HepG2 (cell line): ENCODE data around the gene PRRC2A. TPM values are rescaled to one million over a fixed set of nuclear protein-coding genes. Genes with fewer than 3 reads are reported as not detected.
A peak's percentile ranks its signal among the peaks of the same experiment; 100 is the strongest.

Source experiments
- ATAC-seq: fragments of 200-7000 bp; cut with Tn5 transposase; 3 replicates; pipeline ENCODE4 v1.9.1; 2020; ENCODE audit warnings: mild to moderate bottlenecking, moderate library complexity
- BruUV-seq: library from RNA; stranded (reverse); fragments of 400-500 nt; replicated peaks from 2 replicates; lab custom pipeline; 2021; lab: Mats Ljungman, UMichigan
- CTCF ChIA-PET: fragments of 300-600 bp; formaldehyde crosslinking; extraction: SDS; loops from one replicate; lab custom pipeline; 2021; ENCODE audit warnings: low total read pairs, inconsistent platforms, low intra/inter-chr PET ratio; lab: Yijun Ruan, JAX
- POLR2A ChIA-PET: fragments of 350-600 bp; sonication (Branson Sonifier 250); formaldehyde crosslinking; loops from one replicate; lab custom pipeline; 2020; ENCODE audit warnings: antibody characterized with exemption, inconsistent platforms; lab: Yijun Ruan, JAX
- DNase-seq: peaks from one replicate; pipeline ENCODE4 v3.0.0-alpha.2; 2015; ENCODE audit warnings: low spot score
- FAIRE-seq: peaks from 3 replicates; lab custom pipeline; 2011; peaks lifted over from hg19 to GRCh38; lab: Jason Lieb, UNC
- H2AFZ ChIP-seq: one replicate; pipeline ENCODE4 v1.6.1; 2011; ENCODE audit warnings: low read length, inconsistent platforms
- H3K27ac ChIP-seq: fragments of 300-600 bp; 3 replicates; pipeline ENCODE4 v1.8.0; 2011; ENCODE audit warnings: mixed run types, mild to moderate bottlenecking, mixed read lengths, low read length, inconsistent platforms; ENCODE audit not compliant: insufficient read depth; ENCODE audit errors: extremely low read length
- H3K27me3 ChIP-seq, 2 experiments: fragments of 200-600 bp in 1 of 2; 2 replicates in 1 of 2; 3 replicates in 1 of 2; pipeline versions ENCODE4 v1.6.0 to v1.8.0; 2011; ENCODE audit warnings: low read length in 2 of 2, mild to moderate bottlenecking in 2 of 2, moderate library complexity in 2 of 2, inconsistent platforms in 1 of 2; ENCODE audit not compliant: insufficient read depth in 2 of 2, control insufficient read depth in 1 of 2
- H3K36me3 ChIP-seq, 2 experiments: fragments of 200-600 bp in 1 of 2; replicated peaks in 1 of 2; 2 replicates in 1 of 2; 3 replicates in 1 of 2; pipeline versions ENCODE4 v1.5.1 to v1.8.0; 2011; ENCODE audit warnings: low read length in 2 of 2, inconsistent platforms in 1 of 2; ENCODE audit not compliant: insufficient read depth in 2 of 2, control insufficient read depth in 1 of 2
- H3K4me1 ChIP-seq: 2 replicates; pipeline ENCODE4 v1.5.1; 2012; ENCODE audit warnings: low read length, inconsistent platforms; ENCODE audit not compliant: insufficient read depth
- H3K4me2 ChIP-seq: 2 replicates; pipeline ENCODE4 v1.6.0; 2011; ENCODE audit warnings: low read depth, low read length, inconsistent platforms
- H3K4me3 ChIP-seq, 3 experiments: fragments of 200-600 bp in 1 of 3; sonication (generic), shearing (Covaris generic) in 1 of 3; replicated peaks in 1 of 3; 2 replicates each; pipeline ENCODE4 v1.5.1; 2011 to 2016; ENCODE audit warnings: low read length in 3 of 3, inconsistent platforms in 2 of 3, low read depth in 2 of 3, mild to moderate bottlenecking in 2 of 3, control low read depth in 1 of 3, mixed read lengths in 1 of 3; ENCODE audit not compliant: insufficient read depth in 1 of 3
- H3K79me2 ChIP-seq: one replicate; pipeline ENCODE4 v1.6.1; 2011; ENCODE audit warnings: low read length, inconsistent platforms; ENCODE audit not compliant: insufficient read depth
- H3K9ac ChIP-seq: 2 replicates; pipeline ENCODE4 v1.6.0; 2011; ENCODE audit warnings: mild to moderate bottlenecking, low read depth, low read length, inconsistent platforms; ENCODE audit not compliant: insufficient read depth
- H3K9me3 ChIP-seq: 2 replicates; pipeline ENCODE4 v1.5.1; 2012; ENCODE audit warnings: mild to moderate bottlenecking, low read length
- H4K20me1 ChIP-seq: 2 replicates; pipeline ENCODE4 v1.6.0; 2011; ENCODE audit warnings: inconsistent platforms, mild to moderate bottlenecking, low read length, moderate library complexity; ENCODE audit not compliant: insufficient read depth
- AGO2 ChIP-seq: fragments of 200-400 bp; formaldehyde crosslinking; optimal IDR thresholded peaks from 2 replicates; pipeline ENCODE3; 2017; ENCODE audit warnings: mild to moderate bottlenecking, low read depth, low read length, moderate library complexity
- HNRNPL ChIP-seq: fragments of 200-400 bp; formaldehyde crosslinking; IDR thresholded peaks from 2 replicates; pipeline ENCODE4 v1.6.1; 2017; ENCODE audit warnings: mild to moderate bottlenecking, low read depth, low read length
- MEIS2 ChIP-seq: sonication (generic); formaldehyde crosslinking; IDR thresholded peaks from 2 replicates; pipeline ENCODE4 v1.9.0; 2021; ENCODE audit warnings: mild to moderate bottlenecking, missing genetic modification reagents
- NFIB ChIP-seq: sonication (generic); formaldehyde crosslinking; IDR thresholded peaks from 2 replicates; pipeline ENCODE4 v1.9.0; 2021; ENCODE audit warnings: missing genetic modification reagents, mild to moderate bottlenecking, borderline replicate concordance
- NONO ChIP-seq, 2 experiments: fragments of 450-650 bp in 1 of 2; sonication (generic) in 1 of 2; formaldehyde crosslinking in 1 of 2; IDR thresholded peaks in 1 of 2; conservative IDR thresholded peaks in 1 of 2; 2 replicates each; pipeline versions ENCODE4 v1.6.1 to v1.8.0; 2017 to 2022; ENCODE audit warnings: mild to moderate bottlenecking in 1 of 2, missing genetic modification reagents in 1 of 2, moderate library complexity in 1 of 2
- RBFOX2 ChIP-seq: fragments of 200-400 bp; formaldehyde crosslinking; IDR thresholded peaks from 2 replicates; pipeline ENCODE4 v1.6.1; 2017; ENCODE audit warnings: low read depth, mild to moderate bottlenecking, low read length
- RXRA ChIP-seq: sonication (generic); formaldehyde crosslinking; IDR thresholded peaks from 2 replicates; pipeline ENCODE4 v1.5.1; 2020; ENCODE audit warnings: missing genetic modification reagents
- SALL2 ChIP-seq: sonication (generic); formaldehyde crosslinking; IDR thresholded peaks from 2 replicates; pipeline ENCODE4 v1.8.1; 2023; ENCODE audit warnings: mild to moderate bottlenecking, missing genetic modification reagents, inconsistent platforms
- ZNF225 ChIP-seq: sonication (generic); formaldehyde crosslinking; IDR thresholded peaks from 2 replicates; pipeline ENCODE4 v1.4.0; 2020; ENCODE audit warnings: mild to moderate bottlenecking, missing genetic modification reagents
- ZNF605 ChIP-seq: sonication (generic); formaldehyde crosslinking; IDR thresholded peaks from 2 replicates; pipeline ENCODE4 v1.8.0; 2022; ENCODE audit warnings: mild to moderate bottlenecking, missing genetic modification reagents
- ZNF790 ChIP-seq: sonication (generic); formaldehyde crosslinking; IDR thresholded peaks from 2 replicates; pipeline ENCODE4 v1.8.0; 2022; ENCODE audit warnings: missing genetic modification reagents, mild to moderate bottlenecking, borderline replicate concordance
- WGBS: methylation state at CpG from one replicate; pipeline ENCODE4 v1.1.6; 2017; ENCODE audit warnings: low lambda C conversion rate; 5-methylcytosine and 5-hydroxymethylcytosine counted together
- in situ Hi-C: cut with HindIII; loops from 2 replicates; pipeline ENCODE4 v1.10.0; 2017; ENCODE audit warnings: low pct_unique_long_range_greater_than_20kb; ENCODE audit not compliant: extremely low pct_ligation_motif_present
- intact Hi-C: fragments of 100-400 bp; cut with micrococcal nuclease; formaldehyde crosslinking; loops from one replicate; pipeline ENCODE4 v1.10.0; 2022; ENCODE audit not compliant: unreplicated experiment
- polyA plus RNA-seq, 8 experiments: library from polyadenylated mRNA; depleted of rRNA in 3 of 8; stranded (reverse) in 7 of 8; unstranded in 1 of 8; fragments of >200 nt; fragmentation: Illumina TruSeq in 4 of 8; extraction: Trizol in 4 of 8; gene quantifications; 2 replicates each; pipeline versions ENCODE4 v1.2.1 to v1.2.3, GENCODE V29; 2011 to 2016; ENCODE audit warnings: low read depth in 4 of 8, missing spikeins in 1 of 8, mixed read lengths in 1 of 8; ENCODE audit not compliant: insufficient read depth in 1 of 8
- total RNA-seq, 5 experiments: library from RNA; depleted of rRNA; stranded (reverse); fragments of >200 nt; fragmentation: Illumina TruSeq; extraction: Trizol; gene quantifications; 2 replicates each; pipeline ENCODE4 v1.2.3, GENCODE V29; 2016; ENCODE audit warnings: low read depth in 1 of 5
- TF ChIP-seq, protein P1 (sequence below): sonication (generic); formaldehyde crosslinking; IDR thresholded peaks from 2 replicates; pipeline ENCODE4 v1.5.1; 2020; ENCODE audit warnings: mild to moderate bottlenecking, missing genetic modification reagents, moderate library complexity
- TF ChIP-seq, protein P2 (sequence below): sonication (generic); formaldehyde crosslinking; IDR thresholded peaks from 2 replicates; pipeline ENCODE4 v1.8.1; 2022; ENCODE audit warnings: mild to moderate bottlenecking, missing genetic modification reagents
- TF ChIP-seq, protein P3 (sequence below): IDR thresholded peaks from 2 replicates; pipeline ENCODE4 v1.6.1; 2016; ENCODE audit warnings: missing biosample characterization, missing genetic modification reagents, low read depth

PRRC2A gene
- total and polyA plus RNA-seq, 2 of the 13 experiments (the other 11 are each of a cell fraction or from before 2014, with no cell fraction given), result 38.9 to 47.4 TPM

DNA sequence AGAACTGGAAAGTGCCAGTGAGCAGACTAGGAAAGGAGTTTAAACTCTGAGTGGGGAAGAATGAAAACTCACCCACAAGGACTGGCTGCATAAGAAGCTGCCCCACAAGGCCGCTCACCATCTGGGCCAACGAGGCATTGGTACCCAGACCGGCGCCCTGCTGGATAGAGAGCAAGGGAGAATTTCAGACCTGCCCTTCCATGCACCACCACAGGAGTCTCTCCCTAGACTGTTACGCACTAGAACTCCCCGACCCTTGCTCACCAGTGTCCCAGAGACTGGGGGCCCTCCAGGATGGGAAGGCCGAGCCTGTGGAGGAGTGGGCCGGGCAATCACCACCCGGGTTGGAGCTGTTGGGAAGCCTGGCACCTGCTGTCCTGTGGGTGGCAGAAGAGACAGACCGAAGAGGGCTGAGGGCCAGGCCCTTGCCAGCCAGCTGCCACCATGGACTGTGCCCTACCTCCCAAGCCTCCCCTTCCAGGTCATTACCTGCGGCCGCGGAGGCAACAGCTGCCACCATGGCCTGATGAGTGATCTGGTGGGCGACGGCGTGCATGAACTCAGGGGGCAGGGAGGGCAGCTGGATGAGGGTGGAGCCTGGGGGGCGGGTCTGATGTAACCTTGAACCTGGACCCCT is 23.4 kb downstream of the PRRC2A start:
- Histone ChIP-seq H3K36me3 (peaks cover 72 to 92% of the 10 kb centered on the region in 2 experiments), H3K4me2 (peak overlapping the region; percentile 18; the same call in 1 of the 2 replicates), H3K4me3 (no peak overlapping the region; a peak in 1 of 6 replicates), H3K79me2 (peaks cover 10% of the 10 kb centered on the region), H4K20me1 (no peaks in the 10 kb centered on the region), H3K27me3 (no peaks in the 10 kb centered on the region), H2AFZ (no peak overlapping the region), H3K9ac (no peak overlapping the region), H3K4me1 (peaks cover 28% of the 10 kb centered on the region), H3K27ac (peak overlapping the region; percentile 5), H3K9me3 (no peaks in the 10 kb centered on the region)
- FAIRE-seq (no peak), ATAC-seq (peak; percentile 58), DNase-seq (no peak)
- WGBS, result 92% methylated on average over 9 of the region's 17 CpGs
- no TSS peak for BruUV-seq
- in situ Hi-C loops (no loop called here), intact Hi-C loops (no loop called here)
- TF ChIP-seq NONO (IDR thresholded peaks at IDR 0.05) (no peak), NONO (CRISPR knock-in tag; conservative IDR thresholded peaks at IDR 0.05) (0 out of 2 replicates have a peak, but pooled peaks have one; percentile 5), MEIS2 (CRISPR knock-in tag) (no peak), HNRNPL (peak; percentile 79; the same call in 1 of the 2 replicates), RXRA (CRISPR knock-in tag) (peak; percentile 17; the same call in 1 of the 2 replicates), AGO2 (peak; percentile 70), ZNF790 (CRISPR knock-in tag) (peak; percentile 49; the same call in 1 of the 2 replicates), ZNF225 (CRISPR knock-in tag) (0 out of 2 replicates have a peak, but pooled peaks have one; percentile 35), NFIB (CRISPR knock-in tag) (0 out of 2 replicates have a peak, but pooled peaks have one; percentile 87), RBFOX2 (peak; percentile 67; the same call in 1 of the 2 replicates), SALL2 (no peak), ZNF605 (CRISPR knock-in tag) (0 out of 2 replicates have a peak, but pooled peaks have one; percentile 13)
- TF ChIP-seq, protein P1, sequence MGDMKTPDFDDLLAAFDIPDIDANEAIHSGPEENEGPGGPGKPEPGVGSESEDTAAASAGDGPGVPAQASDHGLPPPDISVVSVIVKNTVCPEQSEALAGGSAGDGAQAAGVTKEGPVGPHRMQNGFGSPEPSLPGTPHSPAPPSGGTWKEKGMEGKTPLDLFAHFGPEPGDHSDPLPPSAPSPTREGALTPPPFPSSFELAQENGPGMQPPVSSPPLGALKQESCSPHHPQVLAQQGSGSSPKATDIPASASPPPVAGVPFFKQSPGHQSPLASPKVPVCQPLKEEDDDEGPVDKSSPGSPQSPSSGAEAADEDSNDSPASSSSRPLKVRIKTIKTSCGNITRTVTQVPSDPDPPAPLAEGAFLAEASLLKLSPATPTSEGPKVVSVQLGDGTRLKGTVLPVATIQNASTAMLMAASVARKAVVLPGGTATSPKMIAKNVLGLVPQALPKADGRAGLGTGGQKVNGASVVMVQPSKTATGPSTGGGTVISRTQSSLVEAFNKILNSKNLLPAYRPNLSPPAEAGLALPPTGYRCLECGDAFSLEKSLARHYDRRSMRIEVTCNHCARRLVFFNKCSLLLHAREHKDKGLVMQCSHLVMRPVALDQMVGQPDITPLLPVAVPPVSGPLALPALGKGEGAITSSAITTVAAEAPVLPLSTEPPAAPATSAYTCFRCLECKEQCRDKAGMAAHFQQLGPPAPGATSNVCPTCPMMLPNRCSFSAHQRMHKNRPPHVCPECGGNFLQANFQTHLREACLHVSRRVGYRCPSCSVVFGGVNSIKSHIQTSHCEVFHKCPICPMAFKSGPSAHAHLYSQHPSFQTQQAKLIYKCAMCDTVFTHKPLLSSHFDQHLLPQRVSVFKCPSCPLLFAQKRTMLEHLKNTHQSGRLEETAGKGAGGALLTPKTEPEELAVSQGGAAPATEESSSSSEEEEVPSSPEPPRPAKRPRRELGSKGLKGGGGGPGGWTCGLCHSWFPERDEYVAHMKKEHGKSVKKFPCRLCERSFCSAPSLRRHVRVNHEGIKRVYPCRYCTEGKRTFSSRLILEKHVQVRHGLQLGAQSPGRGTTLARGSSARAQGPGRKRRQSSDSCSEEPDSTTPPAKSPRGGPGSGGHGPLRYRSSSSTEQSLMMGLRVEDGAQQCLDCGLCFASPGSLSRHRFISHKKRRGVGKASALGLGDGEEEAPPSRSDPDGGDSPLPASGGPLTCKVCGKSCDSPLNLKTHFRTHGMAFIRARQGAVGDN (CRISPR knock-in tag), result peak; percentile 43
- TF ChIP-seq, protein P2, sequence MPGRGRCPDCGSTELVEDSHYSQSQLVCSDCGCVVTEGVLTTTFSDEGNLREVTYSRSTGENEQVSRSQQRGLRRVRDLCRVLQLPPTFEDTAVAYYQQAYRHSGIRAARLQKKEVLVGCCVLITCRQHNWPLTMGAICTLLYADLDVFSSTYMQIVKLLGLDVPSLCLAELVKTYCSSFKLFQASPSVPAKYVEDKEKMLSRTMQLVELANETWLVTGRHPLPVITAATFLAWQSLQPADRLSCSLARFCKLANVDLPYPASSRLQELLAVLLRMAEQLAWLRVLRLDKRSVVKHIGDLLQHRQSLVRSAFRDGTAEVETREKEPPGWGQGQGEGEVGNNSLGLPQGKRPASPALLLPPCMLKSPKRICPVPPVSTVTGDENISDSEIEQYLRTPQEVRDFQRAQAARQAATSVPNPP (CRISPR knock-in tag), result no peak
- TF ChIP-seq, protein P3, sequence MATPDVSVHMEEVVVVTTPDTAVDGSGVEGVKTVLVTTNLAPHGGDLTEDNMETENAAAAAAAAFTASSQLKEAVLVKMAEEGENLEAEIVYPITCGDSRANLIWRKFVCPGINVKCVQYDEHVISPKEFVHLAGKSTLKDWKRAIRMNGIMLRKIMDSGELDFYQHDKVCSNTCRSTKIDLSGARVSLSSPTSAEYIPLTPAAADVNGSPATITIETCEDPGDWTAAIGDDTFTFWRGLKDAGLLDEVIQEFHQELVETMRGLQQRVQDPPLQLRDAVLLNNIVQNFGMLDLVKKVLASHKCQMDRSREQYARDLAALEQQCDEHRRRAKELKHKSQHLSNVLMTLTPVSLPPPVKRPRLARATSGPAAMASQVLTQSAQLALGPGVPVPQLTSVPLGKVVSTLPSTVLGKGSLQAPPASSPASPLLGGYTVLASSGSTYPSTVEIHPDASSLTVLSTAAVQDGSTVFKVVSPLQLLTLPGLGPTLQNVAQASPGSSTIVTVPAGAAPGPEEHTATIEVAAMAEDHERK, result no peak
- POLR2A ChIA-PET, result interaction anchor here (0.8 to 3.6 kb wide), 8 partner anchors 9 to 186 kb away, joined by 3 to 104 read pairs (median 7); partner anchors contain the start of genes APOM, BAG6, C6orf47 and CSNK2B
- CTCF ChIA-PET, result no interaction called here
